MM.1S (cell line): ENCODE data around the gene CHTOP.

Experiments
- DNase-seq: peaks from one replicate; pipeline ENCODE4 v3.0.0-alpha.2; 2015
- H2AFZ ChIP-seq: fragments of 300-600 bp; sonication (generic); 2 replicates; pipeline ENCODE4 v1.6.0; 2016; ENCODE audit warnings: antibody characterized with exemption, low read length
- H3F3A ChIP-seq: fragments of 300-600 bp; sonication (generic); 2 replicates; pipeline ENCODE4 v1.6.1; 2016; ENCODE audit warnings: mild to moderate bottlenecking, antibody characterized with exemption, low read length, moderate library complexity, mixed read lengths; ENCODE audit not compliant: insufficient read depth
- H3K27ac ChIP-seq: fragments of 300-600 bp; sonication (generic); 2 replicates; pipeline ENCODE4 v1.5.1; 2016; ENCODE audit warnings: mild to moderate bottlenecking, low read length
- H3K27me3 ChIP-seq: fragments of 300-600 bp; sonication (generic); replicated peaks from 2 replicates; pipeline ENCODE4 v1.6.0; 2016; ENCODE audit warnings: low read length; ENCODE audit not compliant: insufficient read depth
- H3K36me3 ChIP-seq: fragments of 300-600 bp; sonication (generic); replicated peaks from 2 replicates; pipeline ENCODE4 v1.6.1; 2016; ENCODE audit warnings: mild to moderate bottlenecking, low read length, mixed read lengths; ENCODE audit not compliant: insufficient read depth
- H3K4me1 ChIP-seq: fragments of 300-600 bp; sonication (generic); 2 replicates; pipeline ENCODE4 v1.6.1; 2016; ENCODE audit warnings: low read length, mixed read lengths
- H3K4me2 ChIP-seq: fragments of 300-600 bp; sonication (generic); 2 replicates; pipeline ENCODE4 v1.6.0; 2016; ENCODE audit warnings: low read depth, low read length
- H3K4me3 ChIP-seq: fragments of 300-600 bp; sonication (generic); 2 replicates; pipeline ENCODE4 v1.5.1; 2016; ENCODE audit warnings: low read length, mixed read lengths
- H3K79me2 ChIP-seq: fragments of 300-600 bp; sonication (generic); 2 replicates; pipeline ENCODE4 v1.6.1; 2016; ENCODE audit warnings: mixed run types, low read length, mixed read lengths
- H3K9ac ChIP-seq: fragments of 300-600 bp; sonication (generic); 2 replicates; pipeline ENCODE4 v1.6.1; 2016; ENCODE audit warnings: low read length, mixed read lengths
- H3K9me2 ChIP-seq: fragments of 300-600 bp; sonication (generic); replicated peaks from 2 replicates; pipeline ENCODE4 v1.6.1; 2016; ENCODE audit warnings: mild to moderate bottlenecking, low read length, mixed read lengths; ENCODE audit not compliant: insufficient read depth
- H3K9me3 ChIP-seq: fragments of 300-600 bp; sonication (generic); replicated peaks from 2 replicates; pipeline ENCODE4 v1.6.1; 2016; ENCODE audit warnings: mild to moderate bottlenecking, low read length, mixed read lengths; ENCODE audit not compliant: insufficient read depth
- H4K20me1 ChIP-seq: fragments of 300-600 bp; sonication (generic); 2 replicates; pipeline ENCODE4 v1.6.1; 2016; ENCODE audit warnings: mild to moderate bottlenecking, low read length, moderate library complexity, mixed read lengths; ENCODE audit not compliant: insufficient read depth
- EZH2 ChIP-seq: fragments of 300-600 bp; sonication (generic); optimal IDR thresholded peaks from 2 replicates; pipeline ENCODE3; 2017; ENCODE audit warnings: low read depth, mild to moderate bottlenecking, antibody characterized with exemption, low read length, mixed read lengths
- EZH2phosphoT487 ChIP-seq: fragments of 300-600 bp; sonication (generic); IDR thresholded peaks from 2 replicates; pipeline ENCODE4 v1.6.1; 2018; ENCODE audit warnings: antibody characterized with exemption, low read length
- TF ChIP-seq, protein P1 (sequence below): fragments of 300-600 bp; sonication (generic); IDR thresholded peaks from 2 replicates; pipeline ENCODE4 v1.5.1; 2016; ENCODE audit warnings: antibody characterized with exemption, low read length, mixed read lengths

CHTOP gene

DNA sequence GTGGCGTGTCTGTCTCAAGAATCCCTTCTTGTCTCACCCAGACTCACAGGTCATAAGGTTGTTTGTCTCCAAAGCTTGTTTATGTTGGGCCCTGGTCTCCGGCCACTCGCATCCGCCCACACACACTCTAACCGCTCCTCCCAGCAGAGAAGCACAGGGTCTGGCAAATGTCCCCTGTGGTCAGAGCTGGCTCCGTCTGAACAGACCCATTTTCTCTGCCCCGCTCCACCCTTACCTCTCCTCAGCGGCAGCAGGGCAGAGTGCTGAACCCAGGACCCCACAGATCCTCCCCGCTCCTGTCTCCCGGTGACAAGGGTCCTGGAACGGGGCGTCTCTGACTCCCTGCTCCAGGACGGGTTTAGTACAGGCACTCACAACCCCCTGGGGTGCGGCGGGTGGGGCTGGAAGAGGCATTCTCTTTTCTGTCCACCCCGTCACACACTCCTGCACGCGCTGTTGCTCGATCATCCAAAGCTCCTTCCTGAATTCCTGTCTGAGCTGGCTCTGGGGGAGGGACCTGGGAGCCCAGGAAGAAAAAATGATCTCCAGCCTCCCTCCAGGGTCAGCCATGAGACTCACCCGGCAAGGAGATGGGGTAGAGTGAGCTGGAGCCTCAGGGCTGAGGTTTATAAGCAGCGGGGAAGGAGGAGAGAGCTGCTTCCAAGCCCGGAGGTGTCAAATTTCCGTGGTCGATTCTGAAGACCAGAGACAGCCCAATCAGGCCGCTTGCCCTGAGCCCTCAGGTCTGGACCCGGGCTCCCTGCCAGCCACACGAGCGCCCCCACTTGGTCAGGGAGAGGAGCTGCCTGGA lies 6.8 kb upstream of the CHTOP start, which contains the start of gene S100A13:
Gene S100A13 (minus strand): TSS at position 602 of the 811 bp plus-strand sequence. CDS start 1,033 bp downstream, outside the sequence.
- DNase-seq: no peak
- H3K4me3 ChIP-seq: no peak within 1 kb of the TSS
- no peak within 1 kb of the TSS for H3K27ac ChIP-seq
- H3K9ac ChIP-seq: no peak within 1 kb of the TSS
- no peak within 1 kb of the TSS for H2AFZ ChIP-seq
- no peaks in the 10 kb centered on the region for H3K9me3 ChIP-seq
- no peaks in the 10 kb centered on the region for H3K36me3 ChIP-seq
- no peaks in the 10 kb centered on the region for H3F3A ChIP-seq
- TF ChIP-seq, protein P1, sequence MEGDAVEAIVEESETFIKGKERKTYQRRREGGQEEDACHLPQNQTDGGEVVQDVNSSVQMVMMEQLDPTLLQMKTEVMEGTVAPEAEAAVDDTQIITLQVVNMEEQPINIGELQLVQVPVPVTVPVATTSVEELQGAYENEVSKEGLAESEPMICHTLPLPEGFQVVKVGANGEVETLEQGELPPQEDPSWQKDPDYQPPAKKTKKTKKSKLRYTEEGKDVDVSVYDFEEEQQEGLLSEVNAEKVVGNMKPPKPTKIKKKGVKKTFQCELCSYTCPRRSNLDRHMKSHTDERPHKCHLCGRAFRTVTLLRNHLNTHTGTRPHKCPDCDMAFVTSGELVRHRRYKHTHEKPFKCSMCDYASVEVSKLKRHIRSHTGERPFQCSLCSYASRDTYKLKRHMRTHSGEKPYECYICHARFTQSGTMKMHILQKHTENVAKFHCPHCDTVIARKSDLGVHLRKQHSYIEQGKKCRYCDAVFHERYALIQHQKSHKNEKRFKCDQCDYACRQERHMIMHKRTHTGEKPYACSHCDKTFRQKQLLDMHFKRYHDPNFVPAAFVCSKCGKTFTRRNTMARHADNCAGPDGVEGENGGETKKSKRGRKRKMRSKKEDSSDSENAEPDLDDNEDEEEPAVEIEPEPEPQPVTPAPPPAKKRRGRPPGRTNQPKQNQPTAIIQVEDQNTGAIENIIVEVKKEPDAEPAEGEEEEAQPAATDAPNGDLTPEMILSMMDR: peak; percentile 39; the same call in 1 of the 2 replicates
- no peak for TF ChIP-seq EZH2phosphoT487
- no peak within 1 kb of the TSS for H3K4me2 ChIP-seq
- no peaks in the 10 kb centered on the region for H3K79me2 ChIP-seq
- H3K27me3 ChIP-seq: no peaks in the 10 kb centered on the region
- no peaks in the 10 kb centered on the region for H4K20me1 ChIP-seq
- no peaks in the 10 kb centered on the region for H3K4me1 ChIP-seq
- no peaks in the 10 kb centered on the region for H3K9me2 ChIP-seq

DNA sequence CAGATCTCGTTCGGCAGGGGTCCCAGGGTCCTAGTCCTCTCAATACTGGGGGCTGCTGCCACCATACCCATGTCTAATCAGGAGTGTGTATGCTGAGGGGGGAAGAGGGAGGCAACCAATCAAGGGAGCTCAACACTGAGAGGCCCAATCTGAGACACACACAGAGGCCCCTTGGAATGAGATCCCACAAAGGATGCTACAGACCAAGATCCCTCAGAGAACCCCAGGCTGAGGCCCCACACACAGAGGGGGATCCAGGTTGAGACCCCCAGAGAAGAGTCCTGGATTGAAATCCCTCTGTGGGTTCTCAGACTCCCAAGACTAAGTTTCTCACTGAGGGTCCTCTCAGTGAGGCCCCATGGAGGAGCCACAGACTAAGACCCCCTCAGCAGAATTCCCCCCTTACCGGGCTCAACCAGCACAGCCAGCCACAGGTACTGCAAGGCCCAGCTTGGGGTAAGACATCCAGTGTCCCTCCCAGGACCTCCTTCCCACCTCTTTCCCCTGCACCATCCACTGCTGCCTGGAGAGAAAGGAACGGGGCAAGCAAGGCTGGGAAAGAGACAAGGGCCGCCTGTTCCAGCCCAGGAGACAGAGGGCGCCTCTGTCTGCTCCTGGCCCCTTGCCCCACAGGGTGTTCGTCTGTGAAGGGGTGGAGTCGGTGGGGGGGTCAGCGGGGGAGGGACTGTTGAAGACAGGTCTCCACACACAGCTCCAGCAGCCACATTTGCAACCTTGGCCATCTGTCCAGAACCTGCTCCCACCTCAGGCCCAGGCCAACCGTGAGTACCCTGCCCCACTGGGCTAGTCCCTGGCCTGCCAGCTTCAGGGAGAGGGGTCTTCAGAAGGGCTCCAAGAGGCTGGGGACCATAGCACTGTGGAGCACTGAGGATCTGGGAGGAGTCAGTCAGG lies 5.9 kb upstream of the CHTOP start, which contains the start of gene S100A1:
Gene S100A1 (plus strand): TSS at position 720 of the 912 bp plus-strand sequence. CDS start 2,088 bp downstream, outside the sequence.
- Histone ChIP-seq H3K27ac (no peak within 1 kb of the TSS), H4K20me1 (no peaks in the 10 kb centered on the region), H3K27me3 (no peaks in the 10 kb centered on the region), H2AFZ (no peak within 1 kb of the TSS), H3K36me3 (no peaks in the 10 kb centered on the region), H3K4me2 (no peak within 1 kb of the TSS), H3K4me1 (no peaks in the 10 kb centered on the region), H3K4me3 (no peak within 1 kb of the TSS), H3K9me2 (no peaks in the 10 kb centered on the region), H3F3A (no peaks in the 10 kb centered on the region), H3K79me2 (no peaks in the 10 kb centered on the region), H3K9me3 (no peaks in the 10 kb centered on the region), H3K9ac (no peak within 1 kb of the TSS)
- no peak for DNase-seq
- TF ChIP-seq, protein P1: no peak; the same call in 1 of the 2 replicates
- TF ChIP-seq EZH2 (no peak), EZH2phosphoT487 (no peak)

DNA sequence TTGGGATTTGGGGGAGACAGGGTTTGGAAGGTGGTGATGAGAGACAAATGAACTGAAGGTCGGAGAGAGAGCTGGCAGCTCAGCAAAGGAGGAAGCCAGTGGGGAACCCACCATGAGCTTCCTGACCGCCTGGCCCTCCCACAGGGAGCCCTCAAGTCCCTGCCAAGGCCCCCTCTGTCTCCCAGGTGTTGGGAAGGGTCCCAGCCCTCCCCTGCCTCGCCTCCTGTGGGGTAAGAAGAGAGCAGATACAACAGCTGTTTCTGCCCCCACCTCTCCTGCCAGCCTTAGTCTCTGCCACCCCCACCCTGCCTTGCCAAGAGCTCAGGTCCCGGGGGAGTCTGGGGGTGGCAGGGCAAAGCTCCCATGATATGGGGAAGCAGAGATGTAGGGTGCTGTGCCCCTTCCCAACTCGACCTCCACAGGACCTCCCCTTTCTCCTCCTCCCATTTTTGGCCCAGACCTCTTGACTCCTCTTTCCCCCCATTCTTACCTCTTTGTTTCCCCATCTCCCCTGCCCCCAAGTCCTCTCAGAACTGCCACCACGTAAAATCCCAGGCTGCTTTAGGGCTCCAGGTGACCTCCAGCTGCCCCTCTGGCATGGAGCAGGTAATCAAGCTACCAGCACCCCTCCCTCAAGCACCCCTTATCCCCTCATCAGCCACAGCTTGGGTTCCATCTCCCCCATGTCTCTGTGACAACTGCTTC lies 5.1 kb upstream of the CHTOP start:
- TF ChIP-seq EZH2: no peak
- no peak for TF ChIP-seq EZH2phosphoT487
- TF ChIP-seq, protein P1: no peak
- peaks cover 4% of the 10 kb centered on the region; the same call in 1 of the 2 replicates for H3K4me1 ChIP-seq
- no peaks in the 10 kb centered on the region for H3K9me2 ChIP-seq
- no peaks in the 10 kb centered on the region for H3F3A ChIP-seq
- H3K36me3 ChIP-seq: no peaks in the 10 kb centered on the region
- no peaks in the 10 kb centered on the region for H3K79me2 ChIP-seq
- H3K9me3 ChIP-seq: no peaks in the 10 kb centered on the region
- H4K20me1 ChIP-seq: no peaks in the 10 kb centered on the region
- H3K4me3 ChIP-seq: no peak overlapping the region
- no peak overlapping the region for H2AFZ ChIP-seq
- no peak for DNase-seq
- H3K9ac ChIP-seq: no peak overlapping the region
- no peaks in the 10 kb centered on the region for H3K27me3 ChIP-seq
- no peak overlapping the region for H3K4me2 ChIP-seq
- no peak overlapping the region for H3K27ac ChIP-seq
